Coronary artery (tissue), 2 donors: ENCODE results near the gene SBSN.

ENCODE experiments used
- DNase-seq: peaks from one replicate; pipeline ENCODE4 v3.0.0-alpha.2; 2017; ENCODE audit warnings: low spot score
- H3K27ac ChIP-seq, 2 donors: fragments of 200-600 bp; sonication (generic); one replicate each; pipeline ENCODE4 v1.5.1; 2016 to 2019
- H3K4me3 ChIP-seq: fragments of 200-600 bp; sonication (generic); 2 replicates; pipeline ENCODE4 v1.5.1; 2016; ENCODE audit warnings: mild to moderate bottlenecking, moderate library complexity
- TF ChIP-seq, protein P1 (sequence below): fragments of 200-600 bp; sonication (generic); IDR thresholded peaks from one replicate; pipeline ENCODE4 v1.5.1; 2019; ENCODE audit warnings: antibody characterized with exemption

SBSN gene

DNA sequence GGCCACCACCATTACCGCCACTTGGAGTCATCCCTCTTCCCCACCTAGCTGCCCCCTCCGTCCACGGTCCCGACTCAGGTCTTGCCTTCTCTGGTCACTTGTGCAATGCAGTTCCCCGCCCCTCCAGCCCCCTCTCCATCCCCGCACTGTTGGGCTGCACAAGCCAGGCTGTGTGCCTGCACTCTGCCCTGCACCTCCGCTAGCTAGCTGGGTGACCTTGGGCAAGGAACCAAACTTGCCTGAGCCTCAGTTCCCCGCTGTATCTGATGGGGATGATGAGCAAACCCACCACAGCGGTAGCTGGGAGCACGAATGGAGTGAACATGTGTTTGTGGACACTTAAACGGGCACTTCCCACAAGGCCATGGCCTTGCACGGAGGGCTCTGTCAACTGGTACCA, 11.7 kb upstream of the SBSN start:
- TF ChIP-seq, protein P1, sequence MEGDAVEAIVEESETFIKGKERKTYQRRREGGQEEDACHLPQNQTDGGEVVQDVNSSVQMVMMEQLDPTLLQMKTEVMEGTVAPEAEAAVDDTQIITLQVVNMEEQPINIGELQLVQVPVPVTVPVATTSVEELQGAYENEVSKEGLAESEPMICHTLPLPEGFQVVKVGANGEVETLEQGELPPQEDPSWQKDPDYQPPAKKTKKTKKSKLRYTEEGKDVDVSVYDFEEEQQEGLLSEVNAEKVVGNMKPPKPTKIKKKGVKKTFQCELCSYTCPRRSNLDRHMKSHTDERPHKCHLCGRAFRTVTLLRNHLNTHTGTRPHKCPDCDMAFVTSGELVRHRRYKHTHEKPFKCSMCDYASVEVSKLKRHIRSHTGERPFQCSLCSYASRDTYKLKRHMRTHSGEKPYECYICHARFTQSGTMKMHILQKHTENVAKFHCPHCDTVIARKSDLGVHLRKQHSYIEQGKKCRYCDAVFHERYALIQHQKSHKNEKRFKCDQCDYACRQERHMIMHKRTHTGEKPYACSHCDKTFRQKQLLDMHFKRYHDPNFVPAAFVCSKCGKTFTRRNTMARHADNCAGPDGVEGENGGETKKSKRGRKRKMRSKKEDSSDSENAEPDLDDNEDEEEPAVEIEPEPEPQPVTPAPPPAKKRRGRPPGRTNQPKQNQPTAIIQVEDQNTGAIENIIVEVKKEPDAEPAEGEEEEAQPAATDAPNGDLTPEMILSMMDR, result no peak
- no peak for DNase-seq
- H3K27ac ChIP-seq, result no peak overlapping the region
- H3K4me3 ChIP-seq, result no peak overlapping the region

DNA sequence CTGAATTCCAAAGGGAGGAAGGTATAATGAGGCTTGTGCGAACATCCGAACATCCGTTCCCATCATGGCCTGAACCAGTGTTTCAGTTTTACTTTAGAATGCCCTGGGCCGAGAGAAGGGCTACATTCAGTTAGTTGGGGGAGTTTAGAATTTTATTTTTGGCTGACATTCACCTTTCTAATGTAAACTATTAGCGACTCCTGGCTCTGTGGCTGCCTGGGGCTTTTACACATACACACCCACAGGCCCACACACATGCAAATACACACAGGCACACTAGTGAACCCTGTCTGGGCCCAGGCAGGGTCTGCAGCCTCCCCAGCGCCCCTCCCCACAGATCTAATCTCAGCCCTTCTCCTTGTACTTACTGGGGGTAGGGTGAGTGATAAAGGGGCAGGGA, 11.2 kb upstream of the SBSN start:
- Histone ChIP-seq H3K4me3 (no peak overlapping the region), H3K27ac (no peak overlapping the region)
- TF ChIP-seq, protein P1, result no peak
- DNase-seq, result no peak

DNA sequence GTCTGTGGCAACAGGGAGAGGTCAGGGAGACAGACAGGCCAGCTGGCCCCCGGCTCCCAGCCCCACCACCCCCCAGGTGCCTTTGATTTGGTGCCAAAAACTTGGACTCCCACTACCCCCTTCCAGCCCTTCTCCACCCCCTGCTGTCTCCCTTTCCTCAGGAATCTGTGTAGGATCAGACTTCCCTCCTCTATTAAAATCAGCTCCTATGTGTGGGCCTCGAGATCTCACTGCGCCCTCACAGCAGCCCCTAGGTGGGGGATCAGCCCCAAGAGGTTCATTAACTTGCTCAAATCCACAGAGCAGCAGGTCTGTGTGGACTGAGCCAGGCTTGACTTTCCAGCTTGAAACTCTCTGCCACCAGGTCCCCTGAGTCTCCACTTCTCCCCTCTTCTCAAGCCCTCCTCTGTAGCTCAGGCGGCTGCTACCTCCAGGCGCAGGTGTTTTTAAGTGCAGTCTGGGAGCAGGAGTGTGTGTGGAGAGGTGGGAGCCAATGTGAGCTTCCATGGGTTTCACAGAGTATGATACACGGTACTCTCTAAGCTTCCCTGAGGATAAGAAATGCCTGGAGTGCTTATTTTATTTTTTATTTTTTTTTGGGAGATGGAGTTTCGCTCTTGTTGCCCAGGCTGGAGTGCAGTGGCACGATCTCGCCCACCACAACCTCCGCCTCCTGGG, 6.8 kb upstream of the SBSN start:
- no peak for DNase-seq
- TF ChIP-seq, protein P1, result no peak
- H3K27ac ChIP-seq, result no peak overlapping the region
- H3K4me3 ChIP-seq, result no peak overlapping the region

DNA sequence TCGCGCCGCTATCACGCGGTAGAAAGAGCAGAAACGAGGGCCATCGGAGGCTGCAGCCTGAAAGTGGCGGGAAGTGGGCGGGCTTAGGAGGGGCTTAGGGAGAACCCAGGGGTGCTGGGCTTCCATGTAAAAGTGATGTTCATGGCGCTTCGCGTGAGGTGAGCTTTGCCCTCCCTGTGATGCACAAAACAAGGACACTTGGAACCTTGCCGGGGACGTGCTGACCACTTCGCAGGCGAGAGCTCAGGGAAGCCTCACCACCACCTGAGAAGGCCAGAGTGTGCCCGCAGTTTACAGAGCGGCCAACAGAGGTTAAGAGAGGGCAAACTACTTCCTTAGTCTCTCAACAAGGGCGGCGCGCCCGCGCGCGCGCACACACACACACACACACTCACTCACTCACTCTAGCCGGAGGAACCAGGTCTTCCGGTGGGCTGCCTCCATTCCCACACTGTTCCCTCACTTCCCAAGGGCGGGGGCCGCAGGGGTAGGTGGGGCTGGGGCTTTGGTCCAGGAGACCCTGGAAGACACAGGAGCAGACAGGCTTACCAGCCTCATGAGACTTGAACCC, 5.8 kb upstream of the SBSN start:
- peak overlapping the region; percentile 28 for H3K4me3 ChIP-seq
- no peak overlapping the region for H3K27ac ChIP-seq
- DNase-seq, result no peak
- TF ChIP-seq, protein P1, result no peak

DNA sequence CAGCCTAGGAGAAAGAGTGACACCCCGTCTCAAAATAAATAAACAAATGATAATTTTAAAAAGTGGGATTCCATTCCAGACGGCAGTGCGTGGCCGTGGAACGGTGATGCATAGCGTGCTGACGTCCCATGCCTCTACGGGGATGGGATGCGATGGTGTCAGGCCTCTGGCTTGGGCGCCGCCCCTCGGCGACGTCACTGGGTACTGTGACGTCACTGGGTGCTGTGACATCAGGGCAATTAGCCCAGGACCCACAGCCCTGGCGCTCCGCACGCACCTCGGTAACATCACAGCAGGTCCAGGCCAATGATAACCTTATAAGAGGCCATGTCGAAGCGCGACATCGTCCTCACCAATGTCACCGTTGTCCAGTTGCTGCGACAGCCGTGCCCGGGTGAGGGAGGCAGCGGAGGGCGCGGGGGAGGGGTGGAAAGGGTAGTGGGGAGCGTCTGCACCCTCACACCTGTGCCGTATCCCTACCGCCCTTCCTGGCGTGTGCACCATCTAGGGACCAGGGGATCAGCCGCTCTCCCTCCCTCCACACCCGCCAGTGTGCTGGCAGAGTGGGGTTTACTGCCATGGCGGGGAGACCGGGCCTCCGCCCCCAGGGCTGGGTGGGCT, 5.2 kb upstream of the SBSN start, which contains the start of gene GAPDHS:
GAPDHS (plus strand) TSS at position 256 of the 621 bp plus-strand sequence; CDS start at position 328, 72 bp downstream.
- no peak for DNase-seq

DNA sequence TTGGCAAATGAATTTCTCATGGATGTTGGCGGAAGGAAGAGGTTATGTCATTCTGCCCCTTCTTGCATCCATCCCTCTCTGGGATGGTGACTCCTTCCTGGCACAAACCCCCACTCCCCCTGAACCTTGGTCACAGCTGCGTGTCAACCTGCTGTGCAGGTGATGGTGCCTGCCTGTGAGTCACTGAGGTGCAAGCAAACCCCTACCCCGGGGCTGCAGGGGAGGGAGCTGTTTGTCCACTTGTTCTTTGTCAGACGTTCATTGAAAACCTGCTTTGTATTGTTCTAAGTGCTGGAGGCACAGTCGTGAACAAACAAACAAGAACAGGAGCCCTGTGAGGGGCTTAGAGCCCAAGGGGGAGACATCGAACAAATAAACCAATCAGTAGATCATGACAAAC, 3.2 kb upstream of the SBSN start:
- no peak overlapping the region for H3K4me3 ChIP-seq
- no peak overlapping the region for H3K27ac ChIP-seq
- TF ChIP-seq, protein P1, result no peak
- no peak for DNase-seq

More for the DNA sequence above, 5.2 kb upstream of the SBSN start, which contains the start of gene GAPDHS:
- TF ChIP-seq, protein P1, result no peak
- no peak within 1 kb of the TSS for H3K27ac ChIP-seq
- peak within 1 kb of the TSS; percentile 28 for H3K4me3 ChIP-seq
